Natural killer cell treated with Interleukin-12 subunit alpha and Interleukin-12 subunit beta and Interleukin-15 and Interleukin-18, amount 100 ng/mL, for 72 hours (primary cell): Measurements from ENCODE around the gene DENND1A. TPM values are rescaled to one million over a fixed set of nuclear protein-coding genes. Genes with fewer than 3 reads are reported as not detected.

Experiments used
- ATAC-seq, 2 donors: fragments of 150-1000 bp; cut with Tn5 transposase in 1 of 2; sonication (Bioruptor Pico), chemical (Tn5 transposase) in 1 of 2; 2 replicates each; pipeline ENCODE4 v1.10.0; 2021
- DNase-seq: peaks from one replicate; pipeline ENCODE4 v3.0.0; 2022; ENCODE audit warnings: low spot score
- H3K27ac Mint-ChIP-seq, 2 donors: 1 replicate in 1 of 2; 2 replicates in 1 of 2; pipeline ENCODE4 v1.8.0; 2022; ENCODE audit warnings: mixed read lengths in 2 of 2, mild to moderate bottlenecking in 1 of 2, moderate library complexity in 1 of 2
- H3K27me3 Mint-ChIP-seq, 2 donors: 1 replicate in 1 of 2; 2 replicates in 1 of 2; pipeline ENCODE4 v1.8.0; 2022; ENCODE audit warnings: mixed read lengths in 2 of 2
- H3K36me3 Mint-ChIP-seq: one replicate; pipeline ENCODE4 v1.8.0; 2022; ENCODE audit warnings: mixed read lengths
- H3K4me1 Mint-ChIP-seq, 2 donors: 1 replicate in 1 of 2; 2 replicates in 1 of 2; pipeline ENCODE4 v1.8.0; 2022; ENCODE audit warnings: low read depth in 2 of 2, mixed read lengths in 2 of 2, mild to moderate bottlenecking in 1 of 2
- H3K4me3 Mint-ChIP-seq: one replicate; pipeline ENCODE4 v1.8.0; 2022; ENCODE audit warnings: mixed read lengths
- H3K9me3 Mint-ChIP-seq: 2 replicates; pipeline ENCODE4 v1.8.0; 2022; ENCODE audit warnings: mixed read lengths
- total RNA-seq, 2 donors: library from RNA; stranded (reverse); gene quantifications; one replicate each; pipeline ENCODE4 v1.2.3, GENCODE V29; 2022

The DENND1A gene
- total RNA-seq, 2 donors from 2014 or later, result 24.6 to 28.8 TPM

GRCh38 chr9:123616707-123617106 lies 313.2 kb downstream of the DENND1A start:
- H3K27ac Mint-ChIP-seq, result no peak overlapping the region
- H3K36me3 Mint-ChIP-seq, result no peaks in the 10 kb centered on the region
- no peak for DNase-seq
- no peaks in the 10 kb centered on the region for H3K27me3 Mint-ChIP-seq
- peaks cover 7 to 27% of the 10 kb centered on the region in 2 donors for H3K4me1 Mint-ChIP-seq
- no peaks in the 10 kb centered on the region for H3K9me3 Mint-ChIP-seq
- ATAC-seq, result no peak
- no peak overlapping the region for H3K4me3 Mint-ChIP-seq

- no peaks in the 10 kb centered on the region for H3K36me3 Mint-ChIP-seq
- H3K9me3 Mint-ChIP-seq, result no peaks in the 10 kb centered on the region
- no peak overlapping the region for H3K27ac Mint-ChIP-seq
- no peak overlapping the region for H3K4me3 Mint-ChIP-seq
- H3K4me1 Mint-ChIP-seq, result peaks cover 7 to 27% of the 10 kb centered on the region in 2 donors
- no peaks in the 10 kb centered on the region for H3K27me3 Mint-ChIP-seq
- DNase-seq, result no peak
- peak in 1 of 2 donors; percentile 50 for ATAC-seq
These were observed 314.5 kb downstream of the DENND1A start for GRCh38 chr9:123615381-123615780.

GRCh38 chr9:123614306-123615263 lies 315.3 kb downstream of the DENND1A start:
- no peaks in the 10 kb centered on the region for H3K9me3 Mint-ChIP-seq
- no peak for ATAC-seq
- H3K36me3 Mint-ChIP-seq, result no peaks in the 10 kb centered on the region
- DNase-seq, result no peak
- no peak overlapping the region for H3K4me3 Mint-ChIP-seq
- H3K4me1 Mint-ChIP-seq, result peaks cover 7 to 27% of the 10 kb centered on the region in 2 donors
- H3K27me3 Mint-ChIP-seq, result no peaks in the 10 kb centered on the region
- no peak overlapping the region for H3K27ac Mint-ChIP-seq

GRCh38 chr9:123611226-123611625 lies 318.7 kb downstream of the DENND1A start:
- peaks cover 6% of the 10 kb centered on the region for H3K36me3 Mint-ChIP-seq

GRCh38 chr9:123609844-123610243 lies 320.1 kb downstream of the DENND1A start:
- no peaks in the 10 kb centered on the region for H3K4me1 Mint-ChIP-seq
- H3K36me3 Mint-ChIP-seq, result peaks cover 6% of the 10 kb centered on the region
- no peaks in the 10 kb centered on the region for H3K9me3 Mint-ChIP-seq
- no peak overlapping the region for H3K27ac Mint-ChIP-seq
- no peak overlapping the region for H3K4me3 Mint-ChIP-seq
- no peaks in the 10 kb centered on the region for H3K27me3 Mint-ChIP-seq
- DNase-seq, result no peak
- no peak for ATAC-seq

More at GRCh38 chr9:123611226-123611625, 318.7 kb downstream of the DENND1A start:
- no peak for ATAC-seq
- no peaks in the 10 kb centered on the region for H3K9me3 Mint-ChIP-seq
- no peak overlapping the region for H3K27ac Mint-ChIP-seq
- H3K4me3 Mint-ChIP-seq, result no peak overlapping the region
- H3K4me1 Mint-ChIP-seq, result peaks cover 0 to 8% of the 10 kb centered on the region in 2 donors
- no peaks in the 10 kb centered on the region for H3K27me3 Mint-ChIP-seq
- no peak for DNase-seq

GRCh38 chr9:123608104-123608503 lies 321.8 kb downstream of the DENND1A start:
- H3K4me1 Mint-ChIP-seq, result no peaks in the 10 kb centered on the region
- DNase-seq (no peak), ATAC-seq (no peak)
- H3K4me3 Mint-ChIP-seq, result no peak overlapping the region
- H3K27me3 Mint-ChIP-seq, result no peaks in the 10 kb centered on the region
- no peaks in the 10 kb centered on the region for H3K9me3 Mint-ChIP-seq
- peaks cover 6% of the 10 kb centered on the region for H3K36me3 Mint-ChIP-seq
- no peak overlapping the region for H3K27ac Mint-ChIP-seq

GRCh38 chr9:123607479-123607878 lies 322.4 kb downstream of the DENND1A start:
- Mint-ChIP-seq H3K9me3 (no peaks in the 10 kb centered on the region), H3K36me3 (peaks cover 6% of the 10 kb centered on the region), H3K27ac (no peak overlapping the region), H3K27me3 (no peaks in the 10 kb centered on the region), H3K4me3 (no peak overlapping the region), H3K4me1 (no peaks in the 10 kb centered on the region)
- DNase-seq, result no peak
- no peak for ATAC-seq

GRCh38 chr9:123606141-123606540 lies 323.8 kb downstream of the DENND1A start:
- H3K36me3 Mint-ChIP-seq, result peaks cover 6% of the 10 kb centered on the region
- no peak for DNase-seq
- no peak overlapping the region for H3K4me3 Mint-ChIP-seq
- no peaks in the 10 kb centered on the region for H3K4me1 Mint-ChIP-seq
- H3K27me3 Mint-ChIP-seq, result no peaks in the 10 kb centered on the region
- no peaks in the 10 kb centered on the region for H3K9me3 Mint-ChIP-seq
- no peak overlapping the region for H3K27ac Mint-ChIP-seq
- ATAC-seq, result no peak

- H3K9me3 Mint-ChIP-seq, result no peaks in the 10 kb centered on the region
- no peaks in the 10 kb centered on the region for H3K27me3 Mint-ChIP-seq
- H3K4me3 Mint-ChIP-seq, result no peak overlapping the region
- H3K36me3 Mint-ChIP-seq, result peaks cover 6% of the 10 kb centered on the region
- no peak for ATAC-seq
- DNase-seq, result no peak
- H3K27ac Mint-ChIP-seq, result no peak overlapping the region
- H3K4me1 Mint-ChIP-seq, result no peaks in the 10 kb centered on the region
These were observed 324.6 kb downstream of the DENND1A start for GRCh38 chr9:123605286-123605685.

- Mint-ChIP-seq H3K27me3 (no peaks in the 10 kb centered on the region), H3K27ac (no peak overlapping the region), H3K4me3 (no peak overlapping the region), H3K4me1 (no peaks in the 10 kb centered on the region), H3K36me3 (peaks cover 6% of the 10 kb centered on the region), H3K9me3 (no peaks in the 10 kb centered on the region)
- ATAC-seq (no peak), DNase-seq (no peak)
These were observed 325.1 kb downstream of the DENND1A start for GRCh38 chr9:123604861-123605260.

- ATAC-seq (no peak), DNase-seq (no peak)
- no peak overlapping the region for H3K4me3 Mint-ChIP-seq
- H3K36me3 Mint-ChIP-seq, result peaks cover under 1% of the 10 kb centered on the region
- H3K9me3 Mint-ChIP-seq, result no peaks in the 10 kb centered on the region
- H3K4me1 Mint-ChIP-seq, result no peaks in the 10 kb centered on the region
- H3K27ac Mint-ChIP-seq, result no peak overlapping the region
- no peaks in the 10 kb centered on the region for H3K27me3 Mint-ChIP-seq
These were observed 328.1 kb downstream of the DENND1A start for GRCh38 chr9:123601828-123602227.

- no peak overlapping the region for H3K27ac Mint-ChIP-seq
- H3K4me3 Mint-ChIP-seq, result no peak overlapping the region
- no peaks in the 10 kb centered on the region for H3K36me3 Mint-ChIP-seq
- no peaks in the 10 kb centered on the region for H3K27me3 Mint-ChIP-seq
- no peaks in the 10 kb centered on the region for H3K9me3 Mint-ChIP-seq
- ATAC-seq (no peak), DNase-seq (no peak)
- peaks cover 0 to 2% of the 10 kb centered on the region in 2 donors for H3K4me1 Mint-ChIP-seq
These were observed 330.1 kb downstream of the DENND1A start for GRCh38 chr9:123599781-123600180.

- H3K36me3 Mint-ChIP-seq, result no peaks in the 10 kb centered on the region
These were observed 331.9 kb downstream of the DENND1A start for GRCh38 chr9:123597876-123598556.

GRCh38 chr9:123597048-123597447 lies 332.9 kb downstream of the DENND1A start:
- Mint-ChIP-seq H3K9me3 (no peaks in the 10 kb centered on the region), H3K4me3 (no peak overlapping the region), H3K4me1 (peaks cover 0 to 2% of the 10 kb centered on the region in 2 donors), H3K27me3 (no peaks in the 10 kb centered on the region), H3K36me3 (no peaks in the 10 kb centered on the region), H3K27ac (no peak overlapping the region)
- no peak for DNase-seq
- ATAC-seq, result no peak

More at GRCh38 chr9:123597876-123598556, 331.9 kb downstream of the DENND1A start:
- ATAC-seq (no peak), DNase-seq (no peak)
- H3K4me3 Mint-ChIP-seq, result no peak overlapping the region
- H3K27me3 Mint-ChIP-seq, result no peaks in the 10 kb centered on the region
- H3K9me3 Mint-ChIP-seq, result no peaks in the 10 kb centered on the region
- H3K27ac Mint-ChIP-seq, result no peak overlapping the region
- peaks cover 0 to 2% of the 10 kb centered on the region in 2 donors for H3K4me1 Mint-ChIP-seq
